ENCODE measurements around the gene PRKCA.
"Not testable (repeated sequence)": the region's sequence is repeated elsewhere in the genome, so short reads cannot be mapped to it uniquely, and the experiment has no call there.

The PRKCA gene

GRCh38 chr17:66469461-66469860 lies 167.0 kb downstream of the PRKCA start:
- DNase-seq: no peak

- no peak for DNase-seq
Measured at GRCh38 chr17:66469890-66470289, 167.5 kb downstream of the PRKCA start.

DNA sequence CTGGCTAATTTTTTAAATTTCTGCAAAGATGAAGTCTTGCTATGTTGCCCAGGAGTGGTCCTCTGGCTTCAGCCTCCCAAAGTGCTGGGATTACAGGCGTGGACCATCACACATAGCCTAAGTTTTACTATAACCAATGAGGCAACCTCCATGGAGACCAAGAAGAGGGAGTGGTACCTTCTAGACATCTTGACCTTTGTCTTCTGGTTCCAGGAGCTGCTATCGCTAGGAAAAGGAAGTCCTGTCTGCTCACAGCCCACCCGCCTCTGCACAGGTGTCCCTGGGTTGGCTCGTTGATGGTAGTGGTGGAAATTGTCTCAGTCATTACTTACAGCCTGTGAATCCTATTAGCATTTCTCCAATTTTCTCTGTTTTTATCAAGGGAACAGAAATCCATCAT lies 169.7 kb downstream of the PRKCA start:
- no peak for DNase-seq

DNA sequence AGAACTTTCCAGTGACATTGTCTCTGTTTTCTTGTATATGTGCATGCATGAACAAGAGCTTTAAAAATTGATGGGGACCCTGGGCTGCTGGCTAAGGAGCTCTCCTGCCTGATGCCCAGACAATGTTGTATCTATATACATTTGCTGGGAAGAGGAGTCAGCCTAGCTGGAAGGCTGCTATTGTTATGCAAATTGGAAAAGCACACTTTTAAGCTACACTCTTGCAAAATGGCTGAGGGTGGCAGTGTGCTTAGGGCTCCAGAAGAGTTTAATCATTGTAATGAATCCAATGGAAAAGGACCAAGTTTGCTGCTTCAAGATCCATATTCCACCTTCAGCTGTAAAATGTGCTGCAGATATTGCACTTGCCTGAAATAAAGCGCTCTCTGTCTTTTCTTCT lies 171.8 kb downstream of the PRKCA start:
- DNase-seq: peak in 2 of 3 experiments; percentile 27 to 39

DNA sequence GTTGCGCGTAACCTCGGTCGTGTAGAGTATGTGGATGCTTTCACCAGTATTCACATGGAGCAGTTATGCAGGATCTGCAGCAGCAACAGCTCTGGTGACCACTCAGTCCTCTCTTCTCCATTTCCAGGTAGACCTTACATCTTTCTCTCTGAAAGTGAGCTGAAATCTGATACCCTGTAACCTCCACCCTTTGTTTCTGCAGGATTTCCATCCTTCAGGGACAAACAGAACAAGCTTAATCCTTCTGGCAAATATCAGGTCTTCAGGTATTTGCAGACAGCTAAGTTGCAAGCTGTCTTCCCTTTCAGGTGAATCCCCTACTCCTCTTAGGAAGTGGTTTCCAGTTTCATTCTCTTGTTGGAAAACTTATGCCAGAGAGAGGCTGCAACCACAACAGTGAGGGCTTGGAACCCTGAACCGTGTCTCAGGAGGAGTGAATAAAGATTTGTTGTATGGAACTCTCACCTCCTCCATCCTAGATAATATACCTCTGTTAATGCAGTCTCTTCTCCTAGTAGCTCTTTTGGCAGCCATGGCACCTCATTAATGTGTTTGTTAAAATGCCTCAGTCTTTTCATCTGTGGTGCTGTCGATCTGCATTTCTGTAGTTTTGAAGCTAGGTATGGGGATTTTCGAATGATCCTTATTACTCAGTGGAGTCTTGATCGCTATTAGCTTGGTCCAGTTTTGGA lies 172.5 kb downstream of the PRKCA start:
- peak in 2 of 3 experiments; percentile 2 to 51 for DNase-seq

DNA sequence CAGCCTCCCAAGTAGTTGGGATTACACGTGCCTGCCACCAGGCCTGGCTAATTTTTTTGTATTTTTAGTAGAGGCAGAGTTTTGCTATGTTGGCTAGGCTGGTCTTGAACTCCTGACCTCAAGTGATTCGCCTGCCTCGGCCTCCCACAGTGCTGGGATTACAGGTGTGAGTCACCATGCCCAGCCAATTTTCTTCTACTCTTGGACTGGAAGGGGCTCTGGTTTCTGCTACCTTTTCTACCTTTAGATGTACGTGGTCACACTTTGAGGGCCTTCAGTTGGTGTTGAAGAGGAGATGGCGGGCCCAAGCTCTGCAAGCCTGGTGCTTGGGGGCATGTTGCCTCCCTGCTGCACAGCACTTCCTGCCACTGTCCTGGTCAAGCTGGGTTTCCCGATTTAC lies 173.6 kb downstream of the PRKCA start:
- DNase-seq: no peak

GRCh38 chr17:66477615-66478283 lies 175.3 kb downstream of the PRKCA start:
- DNase-seq: no peak

DNA sequence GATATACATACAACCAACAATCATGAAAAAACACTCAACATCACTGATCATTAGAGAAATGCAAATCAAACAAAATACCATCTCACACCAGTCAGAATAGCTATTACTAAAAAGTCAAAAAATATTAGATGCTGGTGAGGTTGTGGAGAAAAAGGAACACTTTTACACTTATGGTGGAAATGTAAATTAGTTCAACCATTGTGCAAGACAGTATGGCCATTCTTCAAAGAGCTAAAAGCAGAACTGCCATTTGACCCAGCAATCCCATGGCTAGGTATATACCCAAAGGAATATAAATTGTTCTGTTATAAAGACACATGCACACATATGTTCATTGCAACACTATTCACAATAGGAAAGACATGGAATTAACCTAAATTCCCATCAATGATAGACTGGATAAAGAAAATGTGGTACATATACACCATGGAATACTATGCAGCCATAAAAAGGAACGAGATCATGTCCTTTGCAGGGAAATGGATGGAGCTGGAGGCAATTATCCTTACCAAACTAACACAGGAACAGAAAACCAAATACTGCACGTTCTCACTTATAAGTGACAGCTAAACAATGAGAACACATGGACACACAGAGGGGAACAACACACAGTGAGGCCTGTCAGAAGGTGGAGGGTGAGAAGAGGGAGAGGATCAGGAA lies 176.9 kb downstream of the PRKCA start:
- DNase-seq: not testable (repeated sequence)

DNA sequence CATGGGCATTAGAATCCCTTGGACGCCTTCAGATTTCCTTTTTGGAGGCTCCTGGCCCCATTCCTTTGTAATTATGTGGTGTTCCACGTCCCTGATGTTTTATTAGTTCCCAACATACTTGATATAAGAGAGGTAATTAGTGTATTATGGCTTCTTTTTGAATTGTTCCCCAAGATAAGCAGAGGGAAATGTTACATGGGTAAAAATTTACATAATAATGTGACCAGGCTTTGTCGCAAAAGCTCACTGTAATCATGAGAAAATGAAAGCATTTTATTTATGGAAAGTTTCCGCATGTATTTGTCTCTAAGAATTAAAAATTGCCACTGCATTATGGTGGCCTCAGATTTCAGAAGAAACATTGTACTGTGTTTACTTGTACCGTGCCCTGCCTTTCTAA lies 177.8 kb downstream of the PRKCA start:
- DNase-seq: no peak

- DNase-seq: no peak
Measured at GRCh38 chr17:66480802-66481201, 178.4 kb downstream of the PRKCA start.

DNA sequence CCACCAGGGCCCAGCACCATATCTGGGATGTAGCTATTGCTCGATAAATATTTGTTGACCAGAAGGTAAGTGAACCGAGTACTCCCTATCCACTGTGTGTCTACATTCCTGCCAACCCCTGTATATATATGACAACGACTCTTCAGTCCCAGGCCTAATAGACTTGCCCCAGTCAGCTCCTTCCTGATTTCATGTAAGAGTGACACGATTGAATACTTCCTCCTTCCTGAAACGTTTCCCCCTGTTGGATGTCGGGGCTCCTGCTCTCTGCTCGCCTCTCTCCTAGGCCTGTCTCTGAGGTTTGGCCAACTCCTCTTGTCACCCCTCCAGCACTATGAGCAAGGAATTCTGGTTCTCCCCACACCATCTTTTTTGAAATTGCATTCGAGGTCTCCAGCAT lies 178.9 kb downstream of the PRKCA start:
- no peak for DNase-seq

- no peak for DNase-seq
Measured at GRCh38 chr17:66483906-66484305, 181.5 kb downstream of the PRKCA start.

DNA sequence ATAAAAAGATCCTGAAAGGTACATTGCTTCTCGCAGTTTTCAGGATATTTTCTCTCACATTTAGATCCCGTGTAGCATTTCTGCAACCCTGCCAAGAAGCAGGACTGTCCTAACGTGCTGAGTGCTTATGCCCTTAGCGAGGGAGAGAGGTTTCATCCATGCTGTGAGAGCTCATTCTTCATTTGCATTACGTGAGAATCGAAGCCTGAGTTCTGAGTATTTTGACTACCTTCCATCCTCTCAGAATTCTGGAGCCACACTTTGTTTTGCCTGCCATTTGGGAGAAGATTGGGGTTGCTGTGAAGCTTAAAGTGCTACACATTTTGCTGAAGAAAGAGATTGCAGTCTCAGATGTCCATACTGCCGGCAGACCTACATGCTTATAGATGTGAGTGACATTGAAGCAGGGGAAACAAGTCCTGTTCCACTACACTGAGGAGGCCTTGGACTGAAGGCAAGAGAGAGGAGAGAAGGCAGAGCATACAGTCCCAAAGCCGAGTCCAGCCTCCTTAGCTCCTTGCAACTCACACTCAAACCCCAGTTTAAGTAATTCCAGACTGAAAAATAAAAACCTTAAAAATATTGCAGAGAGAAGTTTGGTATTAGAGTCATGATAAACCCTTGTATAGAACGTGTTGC lies 183.0 kb downstream of the PRKCA start:
- no peak for DNase-seq

GRCh38 chr17:66487121-66487520 lies 184.7 kb downstream of the PRKCA start:
- no peak for DNase-seq

GRCh38 chr17:66487981-66488468 lies 185.6 kb downstream of the PRKCA start:
- no peak for DNase-seq

GRCh38 chr17:66488864-66489263 lies 186.5 kb downstream of the PRKCA start:
- DNase-seq: no peak

DNA sequence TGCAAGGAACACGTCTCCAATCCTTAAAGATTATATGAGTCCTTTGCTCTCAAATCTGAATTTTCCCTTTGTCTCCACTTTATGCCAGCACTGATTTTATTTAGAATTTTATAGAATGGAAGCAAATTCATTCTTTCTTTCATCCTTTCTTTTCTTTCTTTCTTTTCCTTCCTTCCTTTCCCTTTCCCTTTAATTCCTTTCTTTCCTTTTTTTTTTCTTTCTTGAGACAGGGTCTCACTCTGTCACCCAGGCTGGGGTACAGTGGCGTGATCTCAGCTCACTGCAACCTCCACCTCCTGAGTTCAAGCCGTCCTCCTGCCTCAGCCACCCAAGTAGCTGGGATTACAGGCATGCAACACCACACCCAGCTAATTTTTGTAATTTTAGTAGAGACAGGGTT lies 187.2 kb downstream of the PRKCA start:
- DNase-seq: not testable (repeated sequence)

DNA sequence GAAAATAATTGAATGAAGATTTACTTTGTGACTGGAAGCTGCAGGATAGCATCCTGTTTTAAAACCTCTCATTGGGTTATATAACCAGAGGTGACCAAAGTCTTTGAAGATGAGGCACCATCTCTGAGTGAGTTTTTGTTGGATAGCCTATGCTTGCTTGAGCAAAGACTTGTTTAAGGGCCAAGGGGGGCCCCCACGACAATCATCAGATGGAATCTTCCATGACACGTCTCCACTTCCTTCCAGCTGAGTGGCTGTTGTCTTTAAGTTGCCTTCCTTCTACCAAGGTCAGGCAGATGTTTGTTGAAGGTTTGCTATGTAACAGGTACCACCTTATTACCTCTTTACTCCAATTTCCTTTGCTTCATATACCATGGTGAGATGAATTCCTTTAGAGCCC lies 188.8 kb downstream of the PRKCA start:
- no peak for DNase-seq

DNA sequence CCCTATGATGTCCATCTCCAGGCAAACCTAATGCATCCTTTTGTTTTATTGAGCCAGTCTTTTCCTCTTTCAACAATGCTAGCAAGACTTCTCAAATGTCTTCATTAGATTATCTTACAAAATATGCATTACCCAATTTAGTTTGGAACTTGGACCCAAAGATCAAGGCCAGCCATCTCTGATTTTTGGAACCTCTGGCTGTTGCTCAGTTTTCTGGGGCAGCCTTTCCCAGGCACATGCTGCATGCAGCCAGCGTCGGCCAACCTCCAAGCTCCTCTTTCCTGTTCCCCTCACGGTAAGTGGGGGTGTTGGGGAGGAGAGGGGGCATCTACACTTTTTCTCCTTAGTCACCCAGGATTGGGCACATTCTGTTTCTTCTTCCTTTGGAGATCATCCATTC lies 189.3 kb downstream of the PRKCA start:
- no peak for DNase-seq

- DNase-seq: peak in 1 of 3 experiments; percentile 13
Measured at GRCh38 chr17:66492080-66492479, 189.7 kb downstream of the PRKCA start.

GRCh38 chr17:66492561-66493005 lies 190.2 kb downstream of the PRKCA start:
- peak; percentile 54 to 85 (median 81) for DNase-seq

DNA sequence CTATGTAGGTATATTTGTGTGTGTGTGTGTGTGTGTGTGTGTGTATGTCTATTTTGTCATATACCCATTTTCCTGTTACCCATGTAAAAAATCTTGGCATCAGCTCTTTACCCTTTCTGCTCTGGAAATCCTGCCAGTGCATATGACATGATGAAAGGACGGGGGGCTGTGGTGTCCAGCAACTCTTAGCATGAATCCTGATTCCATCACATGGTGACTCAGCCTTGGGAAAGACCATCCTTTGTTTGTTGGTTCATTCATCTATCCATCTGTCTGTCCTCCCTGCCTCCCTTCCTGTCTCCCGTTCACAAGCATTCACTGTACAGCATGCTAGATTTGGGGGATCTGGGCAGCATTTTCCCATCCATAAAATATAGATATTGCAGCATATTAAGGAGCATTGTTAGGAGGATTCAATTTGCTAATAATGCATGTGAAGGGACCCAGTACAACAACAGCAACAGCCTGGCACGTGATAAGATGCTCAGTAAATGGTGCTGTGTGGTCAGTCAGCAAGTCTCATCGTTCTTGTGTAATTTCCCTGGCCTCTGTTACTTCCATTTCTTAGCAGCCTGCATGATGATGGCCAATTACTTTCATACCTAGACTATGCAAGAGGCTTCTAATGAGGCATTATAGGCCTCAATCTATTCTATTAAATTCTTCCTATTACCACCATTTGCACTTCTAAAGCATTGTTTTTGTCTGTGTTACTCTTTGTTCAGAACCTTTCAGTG lies 191.0 kb downstream of the PRKCA start:
- peak in 1 of 3 experiments; percentile 30 for DNase-seq

Data from NCI-H1417 (cell line).